Measurements from ENCODE around the gene BTN2A1. TPM values are rescaled to one million over a fixed set of nuclear protein-coding genes. Genes with fewer than 3 reads are reported as not detected.
"Not testable (repeated sequence)": the region's sequence is repeated elsewhere in the genome, so short reads cannot be mapped to it uniquely, and the experiment has no call there.

BTN2A1 gene
- total RNA-seq, 1 experiment from 2014 or later: 22.9 TPM

DNA sequence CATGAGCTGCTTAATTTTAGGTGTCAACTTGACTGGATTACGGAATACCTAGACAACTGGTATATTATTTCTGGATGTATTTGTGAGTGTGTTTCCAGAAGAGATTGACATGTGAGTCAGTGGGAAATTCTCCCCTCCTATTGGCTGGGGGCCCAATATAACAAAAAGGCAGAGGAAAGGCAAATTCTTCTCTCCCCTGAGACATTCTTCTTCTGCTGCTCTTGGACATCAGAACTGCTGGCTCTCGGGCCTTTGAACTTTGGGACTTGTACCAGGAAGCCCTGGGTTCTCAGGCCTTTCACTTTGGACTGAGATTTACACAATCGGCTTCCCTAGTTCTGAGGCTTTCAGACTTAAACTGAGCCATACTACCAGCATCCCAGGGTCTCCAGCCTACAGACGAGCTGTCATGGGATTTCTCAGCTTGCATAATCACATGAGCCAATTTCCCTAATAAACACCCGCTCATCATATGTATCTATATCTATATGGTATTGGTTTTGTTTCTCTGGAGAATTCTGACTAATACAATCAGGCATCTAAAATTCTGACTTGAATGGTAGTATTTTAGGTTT is 25.0 kb upstream of the BTN2A1 start:
- DNase-seq (ENCODE audit: low read depth): peak; percentile 26

DNA sequence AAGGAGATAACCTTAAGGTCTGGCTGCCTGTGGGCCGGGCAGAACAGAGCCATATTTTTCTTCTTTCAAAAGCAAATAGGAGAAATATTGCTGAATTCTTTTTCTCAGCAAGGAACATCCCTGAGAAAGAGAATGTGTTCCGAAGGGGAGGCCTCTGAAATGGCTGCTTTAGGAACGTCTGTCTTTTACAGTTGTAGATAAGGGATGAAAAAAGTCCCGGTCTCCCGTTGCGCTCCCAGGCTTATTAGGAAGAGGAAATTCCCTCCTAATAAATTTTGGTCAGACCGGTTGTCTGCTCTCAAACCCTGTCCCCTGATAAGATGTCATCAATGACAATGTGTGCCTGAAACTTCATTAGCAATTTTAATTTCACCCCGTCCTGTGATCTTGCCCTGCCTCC is 24.1 kb upstream of the BTN2A1 start:
- DNase-seq (ENCODE audit: low read depth): not testable (repeated sequence)

GRCh38 chr6:26436018-26436417 is 21.7 kb upstream of the BTN2A1 start:
- DNase-seq (ENCODE audit: low read depth): no peak

DNA sequence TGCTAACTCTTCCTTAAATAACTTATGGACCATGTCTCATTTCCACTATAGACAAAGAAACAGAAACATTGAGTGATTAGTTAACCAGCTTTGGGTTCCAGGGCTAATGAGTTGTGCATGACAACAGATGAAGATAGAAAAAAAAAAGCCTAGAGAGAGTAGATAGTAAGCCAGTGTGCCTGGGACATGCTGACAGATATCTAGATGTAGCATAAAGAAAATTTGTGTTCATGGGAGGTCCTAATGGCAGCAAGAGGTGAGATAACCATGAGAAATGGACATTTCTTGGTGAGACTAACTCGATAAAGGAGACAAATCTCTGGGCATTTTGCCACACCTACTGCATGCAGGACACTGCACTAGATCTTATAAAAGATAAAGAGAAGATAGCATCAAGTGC is 20.2 kb upstream of the BTN2A1 start:
- DNase-seq (ENCODE audit: low read depth): no peak

GRCh38 chr6:26438000-26438399 is 19.8 kb upstream of the BTN2A1 start:
- no peak for DNase-seq (ENCODE audit: low read depth)

- DNase-seq (ENCODE audit: low read depth): no peak
Measured at GRCh38 chr6:26439151-26440125, 18.3 kb upstream of the BTN2A1 start.

DNA sequence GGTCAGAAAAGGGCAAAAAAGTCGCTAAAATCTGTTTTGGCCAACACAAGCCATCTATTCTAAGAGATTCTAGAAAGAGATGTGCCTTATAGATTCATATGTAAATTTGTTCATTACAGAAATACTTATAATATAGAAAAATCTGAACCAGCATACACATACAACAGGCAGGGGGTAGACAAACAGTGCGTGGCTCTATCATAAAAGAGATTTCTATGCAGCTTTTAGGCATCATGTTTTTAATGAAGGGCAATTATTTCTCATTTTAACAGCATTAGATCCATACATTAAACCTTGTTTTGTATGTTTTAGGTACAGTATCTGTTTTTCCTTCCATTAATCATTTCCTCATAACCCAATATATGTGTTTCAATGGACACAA is 16.8 kb upstream of the BTN2A1 start:
- DNase-seq (ENCODE audit: low read depth): no peak

- DNase-seq (ENCODE audit: low read depth): no peak
Measured at GRCh38 chr6:26441977-26442376, 15.8 kb upstream of the BTN2A1 start.

DNA sequence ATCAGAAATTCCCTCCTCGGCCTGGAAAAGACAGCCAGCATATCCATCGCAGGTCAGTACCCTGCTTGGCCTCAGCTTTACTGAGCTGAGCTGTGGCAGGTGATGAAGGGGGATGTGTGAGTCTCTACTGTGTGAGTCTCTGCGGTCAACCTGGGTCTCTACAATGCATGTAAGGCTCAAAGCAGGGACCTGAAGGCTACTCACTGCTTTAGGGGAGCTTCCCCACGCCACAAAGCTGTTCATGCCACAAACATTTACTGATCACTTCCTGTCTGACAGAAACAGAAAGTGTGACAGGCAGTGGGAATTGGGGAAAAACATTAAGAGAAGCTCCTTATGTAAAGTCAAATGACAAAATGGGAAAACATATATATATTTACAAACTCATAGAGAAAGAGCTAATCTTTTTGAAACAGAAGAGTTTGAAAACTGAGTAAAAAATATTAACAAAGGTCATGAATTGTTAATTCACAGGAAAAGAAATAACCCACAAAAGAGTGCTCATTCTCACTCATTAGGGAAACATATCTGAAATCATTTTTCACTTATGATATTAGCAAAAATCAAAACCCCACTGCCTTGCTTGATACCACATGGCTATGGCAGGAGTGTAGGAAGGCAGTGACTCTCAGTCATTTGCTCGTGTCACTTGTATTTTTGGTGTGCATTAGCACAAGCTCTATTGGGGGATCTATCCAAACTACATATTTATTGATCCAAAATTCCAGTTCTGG is 11.7 kb upstream of the BTN2A1 start:
- DNase-seq (ENCODE audit: low read depth): no peak

GRCh38 chr6:26447257-26447656 is 10.5 kb upstream of the BTN2A1 start:
- DNase-seq (ENCODE audit: low read depth): no peak

DNA sequence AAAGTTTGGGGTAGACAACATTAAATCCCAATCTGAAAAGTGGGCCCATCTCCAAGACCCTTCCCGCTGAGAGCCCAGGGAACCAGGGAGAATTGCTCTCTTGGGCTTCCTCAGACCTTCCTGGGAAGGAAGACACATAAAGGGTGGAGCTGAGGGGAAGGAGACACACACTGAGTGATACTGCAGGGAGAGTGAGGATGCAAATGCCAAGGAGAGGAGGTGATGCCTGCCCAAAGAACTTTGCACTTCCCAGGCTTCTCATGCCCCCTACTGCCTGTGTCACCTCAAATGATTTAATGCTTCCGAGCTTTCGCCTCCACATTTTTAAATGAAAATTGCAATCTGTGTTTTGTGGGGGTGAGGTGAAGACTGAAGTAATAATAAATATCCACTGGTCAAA is 7.5 kb upstream of the BTN2A1 start:
- no peak for DNase-seq (ENCODE audit: low read depth)

DNA sequence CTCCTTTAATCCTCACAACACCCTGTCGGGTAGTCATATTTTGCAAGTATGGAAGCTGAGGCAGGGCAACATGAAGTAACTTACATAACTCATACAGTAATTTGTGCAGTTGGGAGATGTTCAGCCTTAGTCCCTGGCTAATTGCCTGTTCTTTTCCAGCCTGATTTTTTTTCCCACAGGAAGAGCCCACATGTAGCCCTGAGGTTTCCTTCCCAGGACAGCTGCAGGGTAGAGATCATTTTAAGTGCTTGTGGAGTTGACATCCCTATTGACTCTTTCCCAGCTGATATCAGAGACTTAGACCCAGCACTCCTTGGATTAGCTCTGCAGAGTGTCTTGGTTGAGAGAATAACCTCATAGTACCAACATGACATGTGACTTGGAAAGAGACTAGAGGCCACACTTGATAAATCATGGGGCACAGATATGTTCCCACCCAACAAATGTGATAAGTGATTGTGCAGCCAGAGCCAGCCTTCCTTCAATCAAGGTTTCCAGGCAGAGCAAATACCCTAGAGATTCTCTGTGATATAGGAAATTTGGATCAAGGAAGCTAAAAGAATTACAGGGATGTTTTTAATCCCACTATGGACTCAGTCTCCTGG is 5.0 kb upstream of the BTN2A1 start:
- peak; percentile 85 for DNase-seq (ENCODE audit: low read depth)

DNA sequence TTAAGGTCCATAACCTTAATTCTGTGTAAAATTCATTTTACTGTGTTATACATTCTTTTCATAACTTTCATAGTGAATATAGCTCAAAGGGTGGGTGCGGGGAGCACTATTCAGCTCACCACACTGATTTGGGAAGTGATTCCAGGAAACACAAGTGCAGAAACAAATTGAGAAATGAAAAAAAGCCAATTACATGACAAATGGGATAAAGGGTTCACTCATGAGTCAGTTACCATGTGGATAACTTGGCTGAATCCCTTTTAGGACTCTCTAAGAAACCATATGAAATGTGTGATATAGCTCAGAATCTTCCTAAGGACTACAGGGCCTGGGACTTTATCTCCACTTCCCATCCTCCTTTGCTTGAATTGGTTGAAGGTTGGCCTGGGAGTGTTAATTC is 3.1 kb upstream of the BTN2A1 start:
- no peak for DNase-seq (ENCODE audit: low read depth)

DNA sequence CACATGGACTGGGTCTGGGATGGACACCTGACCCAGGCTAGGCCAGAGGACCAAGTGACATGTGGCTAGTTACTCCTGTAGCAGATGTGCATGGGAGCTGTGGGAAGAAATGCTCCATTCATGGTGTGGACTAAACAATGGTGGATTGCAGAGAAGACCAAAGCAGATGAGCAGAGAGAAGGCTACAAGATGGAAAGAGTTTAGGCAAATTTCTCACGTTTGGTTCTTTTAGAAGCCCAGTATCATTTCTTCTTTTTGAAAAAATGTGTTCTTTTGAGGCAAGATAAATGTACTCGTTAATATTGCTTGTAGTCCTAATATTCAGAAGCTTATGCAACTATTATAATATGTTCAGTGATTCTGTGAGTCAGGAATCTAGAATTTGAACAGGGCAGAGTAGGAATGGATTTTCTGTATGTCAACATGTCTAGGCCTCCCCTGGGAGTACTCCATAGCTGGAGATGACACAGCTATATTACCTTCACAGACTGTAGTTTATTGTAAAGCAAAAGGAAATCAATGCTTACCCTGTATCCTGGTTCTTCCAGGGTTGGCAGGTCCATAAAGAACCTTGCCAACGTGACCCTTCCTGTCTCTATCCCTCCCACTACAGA is 2.3 kb upstream of the BTN2A1 start:
- no peak for DNase-seq (ENCODE audit: low read depth)

- no peak for DNase-seq (ENCODE audit: low read depth)
Measured at GRCh38 chr6:26457264-26457805, 420 bp upstream of the BTN2A1 start.

- no peak for DNase-seq (ENCODE audit: low read depth)
Measured at GRCh38 chr6:26459023-26459810, 1.5 kb downstream of the BTN2A1 start.

- DNase-seq (ENCODE audit: low read depth): not testable (repeated sequence)
Measured at GRCh38 chr6:26461353-26461752, 3.6 kb downstream of the BTN2A1 start.

DNA sequence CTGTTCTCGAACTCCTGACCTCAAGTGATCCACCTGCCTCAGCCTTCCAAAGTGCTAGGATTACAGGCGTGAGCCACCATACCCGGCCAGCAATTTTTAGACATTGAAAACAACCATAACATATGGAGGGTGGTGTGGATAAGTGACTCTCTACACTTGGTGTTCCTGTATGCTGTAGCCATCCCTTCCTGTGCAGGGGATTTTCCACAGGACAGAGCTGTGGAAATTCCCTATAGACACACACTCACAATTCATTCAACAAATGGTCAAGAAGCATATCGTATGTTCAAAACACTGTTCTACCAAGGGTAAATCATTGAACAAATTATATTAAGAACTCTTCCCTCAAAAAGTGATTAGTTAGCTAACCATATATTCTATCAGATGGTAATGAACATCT is 6.3 kb downstream of the BTN2A1 start:
- DNase-seq (ENCODE audit: low read depth): no peak

GRCh38 chr6:26464416-26465131 is 6.8 kb downstream of the BTN2A1 start:
- no peak for DNase-seq (ENCODE audit: low read depth)

GRCh38 chr6:26465776-26466175 is 8.0 kb downstream of the BTN2A1 start:
- DNase-seq (ENCODE audit: low read depth): no peak

All from LHCN-M2 (cell line).